Measurements from ENCODE around the gene MRO.

Gene MRO

GRCh38 chr18:50796495-50796894 lies 23.3 kb downstream of the MRO start:
- no peak for DNase-seq (ENCODE audit: low read depth)
- H3K4me3 ChIP-seq (ENCODE audit: low read length): no peak overlapping the region
- TF ChIP-seq CTCF (conservative IDR thresholded peaks at IDR 0.05; ENCODE audit: low read length): no peak

DNA sequence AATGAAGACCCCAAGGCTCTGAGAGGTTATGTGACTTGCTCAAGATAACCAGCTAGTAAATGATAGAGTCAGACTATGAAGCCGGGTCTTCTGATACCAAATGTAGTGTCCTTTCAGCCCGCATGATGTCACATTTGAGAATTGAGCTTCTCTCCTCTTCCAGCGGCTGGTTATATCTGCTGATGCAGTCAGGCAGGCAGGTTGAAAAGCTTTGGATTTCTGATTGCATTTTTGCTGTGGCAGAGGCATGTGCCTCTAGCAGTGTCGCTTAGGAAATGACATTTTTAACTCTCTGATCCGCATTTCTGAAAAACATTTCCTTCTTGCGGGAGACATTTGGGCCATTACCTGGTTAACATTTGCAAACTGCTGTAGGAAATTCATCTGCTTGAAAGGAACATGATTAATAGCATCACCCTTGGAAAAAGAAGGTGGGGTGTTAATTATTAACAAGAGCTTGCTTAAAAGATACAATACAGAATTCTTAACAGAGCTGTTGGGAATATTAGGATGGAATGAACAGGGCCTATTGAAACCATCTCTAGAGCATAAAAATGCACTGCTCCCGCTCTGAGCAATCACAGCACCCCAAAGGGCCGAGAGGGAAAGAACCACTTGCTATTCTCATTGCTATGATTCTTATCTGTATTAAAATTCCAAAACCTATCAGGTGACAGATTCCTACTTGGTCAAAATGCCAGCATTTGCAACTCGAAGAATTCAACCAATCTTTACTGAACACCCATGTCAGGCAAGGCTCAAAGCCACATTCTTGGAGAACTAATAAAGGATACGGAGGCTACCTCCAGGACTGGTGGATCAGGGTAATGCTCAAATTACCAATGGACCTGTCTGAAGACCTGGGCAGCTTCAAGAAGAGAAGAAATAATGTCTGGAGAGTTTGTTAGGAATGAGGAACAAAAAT lies 25.9 kb downstream of the MRO start:
- no peak for DNase-seq (ENCODE audit: low read depth)
- TF ChIP-seq CTCF (conservative IDR thresholded peaks at IDR 0.05; ENCODE audit: low read length): no peak
- H3K4me3 ChIP-seq (ENCODE audit: low read length): no peak overlapping the region

GRCh38 chr18:50792885-50793284 lies 26.9 kb downstream of the MRO start:
- no peak for DNase-seq (ENCODE audit: low read depth)
- no peak for TF ChIP-seq CTCF (conservative IDR thresholded peaks at IDR 0.05; ENCODE audit: low read length)
- no peak overlapping the region for H3K4me3 ChIP-seq (ENCODE audit: low read length)

GRCh38 chr18:50791599-50792438 lies 28.0 kb downstream of the MRO start:
- no peak for DNase-seq (ENCODE audit: low read depth)
- no peak overlapping the region for H3K4me3 ChIP-seq (ENCODE audit: low read length)
- no peak for TF ChIP-seq CTCF (conservative IDR thresholded peaks at IDR 0.05; ENCODE audit: low read length)

GRCh38 chr18:50790948-50791347 lies 28.9 kb downstream of the MRO start:
- no peak for DNase-seq (ENCODE audit: low read depth)
- no peak for TF ChIP-seq CTCF (conservative IDR thresholded peaks at IDR 0.05; ENCODE audit: low read length)
- H3K4me3 ChIP-seq (ENCODE audit: low read length): no peak overlapping the region

DNA sequence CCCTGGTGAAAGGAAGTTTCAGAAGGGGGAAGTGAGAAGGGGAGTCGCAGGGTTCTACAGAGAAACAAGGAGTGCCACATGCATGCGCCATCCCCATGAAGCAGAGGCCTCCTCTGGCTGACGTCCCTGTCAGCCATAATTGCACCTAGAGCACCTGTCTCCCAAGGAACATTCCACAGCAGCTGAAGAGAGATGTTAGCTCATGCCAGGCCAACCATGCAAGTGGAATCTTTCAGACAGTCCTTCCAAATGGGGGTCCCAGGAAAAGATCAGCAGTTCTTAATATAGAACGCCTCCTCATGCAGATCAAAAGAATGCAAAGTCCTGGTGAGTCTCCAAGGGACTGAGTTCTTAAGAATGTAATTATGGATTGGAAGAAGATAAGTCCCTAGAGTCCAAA lies 29.6 kb downstream of the MRO start:
- H3K4me3 ChIP-seq (ENCODE audit: low read length): no peak overlapping the region
- DNase-seq (ENCODE audit: low read depth): no peak
- no peak for TF ChIP-seq CTCF (conservative IDR thresholded peaks at IDR 0.05; ENCODE audit: low read length)
